Liver (tissue), 3 donors: Measurements from ENCODE around the gene SLC34A2.

Experiments used
- FOXA1 ChIP-seq: IDR thresholded peaks from 2 replicates; pipeline ENCODE4 v1.6.1; 2016; ENCODE audit warnings: antibody characterized with exemption
- JUND ChIP-seq, 2 donors: IDR thresholded peaks; 2 replicates each; pipeline ENCODE4 v1.6.1; 2016; ENCODE audit warnings: antibody characterized with exemption in 2 of 2
- SP1 ChIP-seq: IDR thresholded peaks from 2 replicates; pipeline ENCODE4 v1.6.1; 2018; ENCODE audit warnings: antibody characterized with exemption, mild to moderate bottlenecking
- TF ChIP-seq, protein P1 (sequence below): fragments of 150-350 bp; IDR thresholded peaks from 2 replicates; pipeline ENCODE4 v1.5.1; 2017; ENCODE audit warnings: improper control_type of control experiment, low read depth, low read length; ENCODE audit not compliant: missing input control
- TF ChIP-seq, protein P2 (sequence below): IDR thresholded peaks from 2 replicates; pipeline ENCODE4 v1.6.1; 2016; ENCODE audit warnings: antibody characterized with exemption, mild to moderate bottlenecking
- donor health status: healthy.
- donor health status: healthy.

DNA sequence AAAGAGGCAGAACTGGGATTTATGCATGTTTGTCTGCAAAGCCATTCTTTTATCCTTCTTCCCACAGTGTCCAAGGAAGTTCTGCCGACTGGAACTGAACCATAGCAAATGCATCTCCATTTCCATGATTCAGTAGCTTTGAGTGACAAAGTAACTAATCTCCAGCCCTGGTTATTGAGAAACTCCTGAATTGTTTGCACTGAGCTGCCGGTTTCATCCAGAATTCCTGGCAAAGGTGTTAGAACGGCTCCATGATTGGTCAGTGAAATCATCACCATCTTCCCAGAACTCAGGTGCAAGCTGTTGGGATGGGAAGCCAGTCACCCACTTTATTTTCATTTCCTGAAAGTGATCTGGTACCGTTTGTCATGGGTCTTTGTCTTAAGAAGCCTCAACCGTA lies 47.0 kb upstream of the SLC34A2 start:
- TF ChIP-seq, protein P1, sequence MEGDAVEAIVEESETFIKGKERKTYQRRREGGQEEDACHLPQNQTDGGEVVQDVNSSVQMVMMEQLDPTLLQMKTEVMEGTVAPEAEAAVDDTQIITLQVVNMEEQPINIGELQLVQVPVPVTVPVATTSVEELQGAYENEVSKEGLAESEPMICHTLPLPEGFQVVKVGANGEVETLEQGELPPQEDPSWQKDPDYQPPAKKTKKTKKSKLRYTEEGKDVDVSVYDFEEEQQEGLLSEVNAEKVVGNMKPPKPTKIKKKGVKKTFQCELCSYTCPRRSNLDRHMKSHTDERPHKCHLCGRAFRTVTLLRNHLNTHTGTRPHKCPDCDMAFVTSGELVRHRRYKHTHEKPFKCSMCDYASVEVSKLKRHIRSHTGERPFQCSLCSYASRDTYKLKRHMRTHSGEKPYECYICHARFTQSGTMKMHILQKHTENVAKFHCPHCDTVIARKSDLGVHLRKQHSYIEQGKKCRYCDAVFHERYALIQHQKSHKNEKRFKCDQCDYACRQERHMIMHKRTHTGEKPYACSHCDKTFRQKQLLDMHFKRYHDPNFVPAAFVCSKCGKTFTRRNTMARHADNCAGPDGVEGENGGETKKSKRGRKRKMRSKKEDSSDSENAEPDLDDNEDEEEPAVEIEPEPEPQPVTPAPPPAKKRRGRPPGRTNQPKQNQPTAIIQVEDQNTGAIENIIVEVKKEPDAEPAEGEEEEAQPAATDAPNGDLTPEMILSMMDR = no peak
- TF ChIP-seq, protein P2, sequence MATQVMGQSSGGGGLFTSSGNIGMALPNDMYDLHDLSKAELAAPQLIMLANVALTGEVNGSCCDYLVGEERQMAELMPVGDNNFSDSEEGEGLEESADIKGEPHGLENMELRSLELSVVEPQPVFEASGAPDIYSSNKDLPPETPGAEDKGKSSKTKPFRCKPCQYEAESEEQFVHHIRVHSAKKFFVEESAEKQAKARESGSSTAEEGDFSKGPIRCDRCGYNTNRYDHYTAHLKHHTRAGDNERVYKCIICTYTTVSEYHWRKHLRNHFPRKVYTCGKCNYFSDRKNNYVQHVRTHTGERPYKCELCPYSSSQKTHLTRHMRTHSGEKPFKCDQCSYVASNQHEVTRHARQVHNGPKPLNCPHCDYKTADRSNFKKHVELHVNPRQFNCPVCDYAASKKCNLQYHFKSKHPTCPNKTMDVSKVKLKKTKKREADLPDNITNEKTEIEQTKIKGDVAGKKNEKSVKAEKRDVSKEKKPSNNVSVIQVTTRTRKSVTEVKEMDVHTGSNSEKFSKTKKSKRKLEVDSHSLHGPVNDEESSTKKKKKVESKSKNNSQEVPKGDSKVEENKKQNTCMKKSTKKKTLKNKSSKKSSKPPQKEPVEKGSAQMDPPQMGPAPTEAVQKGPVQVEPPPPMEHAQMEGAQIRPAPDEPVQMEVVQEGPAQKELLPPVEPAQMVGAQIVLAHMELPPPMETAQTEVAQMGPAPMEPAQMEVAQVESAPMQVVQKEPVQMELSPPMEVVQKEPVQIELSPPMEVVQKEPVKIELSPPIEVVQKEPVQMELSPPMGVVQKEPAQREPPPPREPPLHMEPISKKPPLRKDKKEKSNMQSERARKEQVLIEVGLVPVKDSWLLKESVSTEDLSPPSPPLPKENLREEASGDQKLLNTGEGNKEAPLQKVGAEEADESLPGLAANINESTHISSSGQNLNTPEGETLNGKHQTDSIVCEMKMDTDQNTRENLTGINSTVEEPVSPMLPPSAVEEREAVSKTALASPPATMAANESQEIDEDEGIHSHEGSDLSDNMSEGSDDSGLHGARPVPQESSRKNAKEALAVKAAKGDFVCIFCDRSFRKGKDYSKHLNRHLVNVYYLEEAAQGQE = no peak
- TF ChIP-seq SP1 (no peak), FOXA1 (no peak), JUND (IDR thresholded peaks at IDR 0.05) (no peak)
